HPDE6-E6E7 (cell line): ENCODE data around the gene CHD6.

Source experiments
- DNase-seq: peaks from one replicate; pipeline ENCODE4 v3.0.0; 2011; ENCODE audit warnings: missing footprints; ENCODE audit errors: extremely low spot score

CHD6 gene, protein sequence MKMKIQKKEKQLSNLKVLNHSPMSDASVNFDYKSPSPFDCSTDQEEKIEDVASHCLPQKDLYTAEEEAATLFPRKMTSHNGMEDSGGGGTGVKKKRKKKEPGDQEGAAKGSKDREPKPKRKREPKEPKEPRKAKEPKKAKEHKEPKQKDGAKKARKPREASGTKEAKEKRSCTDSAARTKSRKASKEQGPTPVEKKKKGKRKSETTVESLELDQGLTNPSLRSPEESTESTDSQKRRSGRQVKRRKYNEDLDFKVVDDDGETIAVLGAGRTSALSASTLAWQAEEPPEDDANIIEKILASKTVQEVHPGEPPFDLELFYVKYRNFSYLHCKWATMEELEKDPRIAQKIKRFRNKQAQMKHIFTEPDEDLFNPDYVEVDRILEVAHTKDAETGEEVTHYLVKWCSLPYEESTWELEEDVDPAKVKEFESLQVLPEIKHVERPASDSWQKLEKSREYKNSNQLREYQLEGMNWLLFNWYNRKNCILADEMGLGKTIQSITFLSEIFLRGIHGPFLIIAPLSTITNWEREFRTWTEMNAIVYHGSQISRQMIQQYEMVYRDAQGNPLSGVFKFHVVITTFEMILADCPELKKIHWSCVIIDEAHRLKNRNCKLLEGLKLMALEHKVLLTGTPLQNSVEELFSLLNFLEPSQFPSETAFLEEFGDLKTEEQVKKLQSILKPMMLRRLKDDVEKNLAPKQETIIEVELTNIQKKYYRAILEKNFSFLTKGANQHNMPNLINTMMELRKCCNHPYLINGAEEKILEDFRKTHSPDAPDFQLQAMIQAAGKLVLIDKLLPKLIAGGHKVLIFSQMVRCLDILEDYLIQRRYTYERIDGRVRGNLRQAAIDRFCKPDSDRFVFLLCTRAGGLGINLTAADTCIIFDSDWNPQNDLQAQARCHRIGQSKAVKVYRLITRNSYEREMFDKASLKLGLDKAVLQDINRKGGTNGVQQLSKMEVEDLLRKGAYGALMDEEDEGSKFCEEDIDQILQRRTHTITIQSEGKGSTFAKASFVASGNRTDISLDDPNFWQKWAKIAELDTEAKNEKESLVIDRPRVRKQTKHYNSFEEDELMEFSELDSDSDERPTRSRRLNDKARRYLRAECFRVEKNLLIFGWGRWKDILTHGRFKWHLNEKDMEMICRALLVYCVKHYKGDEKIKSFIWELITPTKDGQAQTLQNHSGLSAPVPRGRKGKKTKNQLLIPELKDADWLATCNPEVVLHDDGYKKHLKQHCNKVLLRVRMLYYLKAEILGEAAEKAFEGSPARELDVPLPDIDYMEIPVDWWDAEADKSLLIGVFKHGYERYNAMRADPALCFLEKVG (N-terminal part only)

DNA sequence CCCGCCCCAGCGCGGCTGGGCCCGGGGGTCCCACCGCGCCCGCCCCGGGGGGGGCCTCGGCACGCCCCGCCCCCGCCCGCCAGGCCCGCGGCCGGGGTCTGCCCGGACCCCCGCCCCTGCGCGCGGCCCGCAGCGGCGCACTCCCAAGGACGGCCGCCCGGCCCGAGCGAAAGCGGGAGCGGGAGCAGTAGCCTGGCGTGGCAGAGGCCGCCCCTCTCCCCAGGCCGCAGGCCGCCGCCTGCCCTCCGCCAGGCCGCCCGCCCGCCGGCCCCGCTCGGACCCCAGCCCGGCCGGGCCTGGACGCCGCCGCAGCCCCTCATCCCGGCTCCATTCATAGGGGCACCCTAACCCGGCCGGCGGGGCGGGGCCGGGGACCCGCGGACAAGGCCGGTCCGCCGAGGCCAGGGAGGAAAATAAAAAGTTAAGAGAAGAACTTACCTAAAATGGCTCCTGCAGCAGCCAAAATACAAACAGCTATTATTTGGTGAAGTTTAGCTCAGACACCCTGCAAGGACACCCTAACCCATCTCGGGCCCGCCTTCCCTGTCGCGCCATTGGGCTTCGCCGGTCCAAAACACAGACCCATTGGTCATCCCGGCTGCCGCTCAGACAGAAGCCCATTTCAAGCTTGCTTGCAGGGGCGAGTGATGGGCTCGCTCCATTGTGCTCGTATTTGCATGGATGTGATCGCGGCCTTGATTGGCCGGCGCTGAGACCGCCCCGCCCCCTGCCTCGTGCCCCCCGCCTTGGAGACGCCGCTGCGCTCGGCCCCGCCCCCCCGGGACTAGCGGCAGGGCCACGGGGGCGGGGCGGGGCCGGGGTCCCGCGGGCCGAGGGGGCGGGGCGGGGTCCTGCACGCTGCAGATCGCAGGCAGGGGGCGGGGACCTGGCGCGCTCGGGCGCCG lies at the start of gene CHD6:
CHD6 (minus strand) TSS at position 476 of the 905 bp plus-strand sequence. CDS start 67,040 bp downstream, outside the sequence.
- DNase-seq: peak; percentile 100

- no peak for DNase-seq
These were observed 46.4 kb upstream of the CHD6 start for GRCh38 chr20:41664584-41664983.

- DNase-seq: no peak
These were observed 39.5 kb upstream of the CHD6 start for GRCh38 chr20:41657655-41658054.

GRCh38 chr20:41655962-41656618 lies 37.9 kb upstream of the CHD6 start:
- DNase-seq: no peak

GRCh38 chr20:41654884-41655283 lies 36.7 kb upstream of the CHD6 start:
- no peak for DNase-seq

- no peak for DNase-seq
These were observed 36.1 kb upstream of the CHD6 start for GRCh38 chr20:41654292-41654691.

GRCh38 chr20:41650231-41650948 lies 32.2 kb upstream of the CHD6 start:
- DNase-seq: no peak

GRCh38 chr20:41649489-41649888 lies 31.3 kb upstream of the CHD6 start:
- DNase-seq: no peak

- DNase-seq: no peak
These were observed 27.2 kb upstream of the CHD6 start for GRCh38 chr20:41645372-41645771.

DNA sequence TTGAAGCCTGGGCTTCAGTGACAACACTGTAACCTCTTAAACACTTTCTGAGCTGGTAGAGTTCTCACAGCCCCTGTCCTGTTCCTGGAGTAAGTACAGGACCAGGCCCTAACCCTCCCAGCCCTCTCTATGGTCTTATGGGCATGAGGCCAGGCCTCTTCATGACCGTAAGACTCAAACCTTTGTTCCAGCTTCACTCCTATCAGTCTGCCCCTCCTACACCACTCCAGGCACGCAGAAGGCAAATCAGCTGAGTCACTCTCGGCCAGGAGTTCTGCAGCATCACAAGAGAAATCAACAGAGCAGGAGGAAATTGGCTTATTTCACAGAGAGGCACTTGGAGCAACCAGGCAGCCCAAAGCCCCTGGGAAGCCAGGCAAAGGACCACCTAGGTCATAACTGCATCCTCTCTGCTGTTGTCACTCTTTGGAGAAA lies 25.3 kb upstream of the CHD6 start:
- no peak for DNase-seq

- no peak for DNase-seq
These were observed 21.5 kb upstream of the CHD6 start for GRCh38 chr20:41639630-41640029.

DNA sequence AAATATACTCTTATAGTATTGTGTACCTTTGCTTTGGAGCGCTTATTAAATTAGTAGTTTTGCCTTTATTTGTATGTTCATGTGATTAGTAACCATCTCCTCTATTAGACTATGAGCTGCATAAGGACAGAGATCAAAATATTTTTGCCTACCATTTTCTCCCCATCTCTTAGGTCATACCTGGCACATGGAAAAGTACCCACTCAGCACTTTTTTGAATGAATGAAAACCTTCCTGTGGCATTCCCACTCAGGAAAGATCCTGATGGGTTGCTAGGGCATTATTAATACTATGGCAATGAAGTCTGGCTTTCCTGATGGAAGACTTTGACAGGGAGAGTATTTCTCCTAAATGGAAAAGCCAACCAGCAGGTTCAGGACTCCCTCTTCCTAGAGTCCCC lies 20.3 kb upstream of the CHD6 start:
- DNase-seq: no peak

GRCh38 chr20:41635158-41635557 lies 17.0 kb upstream of the CHD6 start:
- DNase-seq: no peak

- no peak for DNase-seq
These were observed 14.7 kb upstream of the CHD6 start for GRCh38 chr20:41632896-41633295.

DNA sequence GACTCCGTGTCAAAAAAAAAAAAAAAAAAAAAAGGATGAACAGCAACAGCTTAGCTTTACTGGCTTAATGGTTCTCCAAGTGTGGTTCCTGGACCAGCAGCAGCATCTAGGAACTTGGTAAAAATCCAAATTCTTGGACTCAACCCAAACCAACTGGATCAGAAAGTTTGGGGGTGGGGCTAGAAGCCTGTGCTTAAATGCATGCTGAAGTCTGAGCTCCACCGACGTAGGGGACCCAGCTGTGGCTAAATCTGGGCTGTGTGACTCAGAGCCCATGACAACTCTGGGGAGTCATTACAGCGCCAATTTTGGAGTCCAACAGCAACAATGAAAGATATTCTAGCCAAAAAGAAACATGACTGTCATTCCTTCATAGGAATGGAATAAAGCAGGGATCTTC lies 13.6 kb upstream of the CHD6 start:
- no peak for DNase-seq

DNA sequence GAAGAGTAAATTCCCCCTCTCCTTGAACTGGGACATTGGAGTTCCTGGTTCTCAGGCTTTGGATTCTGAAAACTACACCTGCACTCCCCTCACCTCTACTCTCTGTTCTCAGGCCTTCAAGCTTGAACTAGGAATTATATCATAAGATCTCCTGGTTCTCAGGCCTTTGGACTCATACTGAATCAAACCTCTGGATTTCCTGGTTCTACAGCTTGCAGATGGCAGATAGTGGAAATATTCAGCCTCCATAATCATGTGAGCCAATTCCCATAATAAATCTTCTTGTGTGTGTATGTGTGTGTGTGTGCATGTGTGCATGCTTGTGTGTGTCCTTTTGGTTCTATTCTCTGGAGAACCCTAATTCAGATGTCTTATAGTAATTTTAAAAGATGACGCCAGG lies 12.7 kb upstream of the CHD6 start:
- DNase-seq: no peak

DNA sequence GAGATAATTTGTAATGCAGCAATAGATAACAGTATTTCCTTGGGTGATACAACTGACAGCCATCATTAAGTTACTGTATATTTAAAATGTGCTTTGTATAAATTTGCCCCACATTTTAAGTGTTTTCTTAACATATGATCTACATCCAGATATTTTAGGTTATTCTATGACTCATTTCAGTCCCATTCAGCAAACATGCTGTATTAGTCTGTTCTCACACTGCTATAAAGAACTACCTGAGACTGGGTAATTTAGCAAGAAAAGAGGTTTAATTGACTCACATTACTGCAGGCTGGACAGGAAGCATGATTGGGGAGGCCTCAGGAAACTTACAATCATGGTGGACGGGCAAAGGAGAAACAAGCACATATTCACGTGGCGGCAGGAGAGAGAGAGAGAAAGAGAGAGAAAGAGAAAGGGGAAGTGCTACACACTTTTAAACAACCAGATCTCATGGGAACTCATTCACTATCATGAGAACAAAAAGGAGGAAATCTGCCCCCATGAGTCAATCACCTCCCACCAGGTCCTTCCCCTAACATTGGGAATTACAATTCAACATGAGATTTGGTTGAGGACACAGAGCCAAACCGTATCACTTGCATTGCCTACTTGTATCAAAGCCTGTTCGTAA lies 9.6 kb upstream of the CHD6 start:
- DNase-seq: no peak

GRCh38 chr20:41627001-41627495 lies 8.9 kb upstream of the CHD6 start:
- no peak for DNase-seq
